Pulmonary artery endothelial cell (primary cell): Measurements from ENCODE around the gene ENPP1. TPM values are rescaled to one million over a fixed set of nuclear protein-coding genes. Genes with fewer than 3 reads are reported as not detected.
"Not testable (repeated sequence)": the region's sequence is repeated elsewhere in the genome, so short reads cannot be mapped to it uniquely, and the experiment has no call there.

ENCODE experiments used
- DNase-seq: peaks from one replicate; pipeline ENCODE4 v3.0.0-alpha.2; 2011; ENCODE audit warnings: low read depth, low spot score
- total RNA-seq: library from RNA; depleted of rRNA; stranded (reverse); fragments of >200 nt; gene quantifications from 2 replicates; pipeline ENCODE4 v1.2.3, GENCODE V29; 2014

Gene ENPP1
- total RNA-seq, 1 donor from 2014 or later: 2.5 TPM

DNA sequence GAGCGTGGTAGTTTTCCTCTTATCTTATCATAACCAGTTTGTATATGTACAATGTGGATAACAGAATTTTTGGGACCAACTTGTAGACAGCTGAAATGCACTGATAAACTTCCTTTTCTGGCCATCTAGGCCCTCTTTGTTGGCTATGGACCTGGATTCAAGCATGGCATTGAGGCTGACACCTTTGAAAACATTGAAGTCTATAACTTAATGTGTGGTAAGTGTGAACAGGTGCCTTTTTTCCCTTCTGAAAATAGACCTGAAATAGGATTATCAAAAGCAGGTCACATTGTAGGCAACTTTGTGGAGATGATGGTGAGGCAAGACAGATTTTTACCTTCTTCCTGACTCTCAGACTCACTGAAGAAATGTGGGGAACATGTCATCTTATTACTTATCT lies 67.8 kb downstream of the ENPP1 start:
- no peak for DNase-seq

DNA sequence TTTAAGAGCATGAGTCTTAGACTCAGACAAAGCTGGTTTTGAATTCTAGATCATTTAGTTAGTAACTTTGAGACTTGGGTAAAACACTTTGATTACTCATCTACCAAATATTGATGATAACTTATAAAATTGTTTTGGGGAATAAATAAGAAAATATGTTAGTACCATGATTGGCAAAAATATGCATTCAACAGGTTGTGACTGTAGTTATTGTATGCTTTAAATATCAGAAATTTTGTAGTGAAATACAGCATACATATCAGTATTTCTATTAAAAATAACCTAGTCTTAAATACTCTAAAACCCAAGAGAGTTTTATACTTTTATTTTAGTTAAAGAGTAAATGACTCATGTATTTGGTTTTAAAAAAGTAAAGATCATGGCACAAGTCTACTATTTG lies 68.7 kb downstream of the ENPP1 start:
- DNase-seq: no peak

DNA sequence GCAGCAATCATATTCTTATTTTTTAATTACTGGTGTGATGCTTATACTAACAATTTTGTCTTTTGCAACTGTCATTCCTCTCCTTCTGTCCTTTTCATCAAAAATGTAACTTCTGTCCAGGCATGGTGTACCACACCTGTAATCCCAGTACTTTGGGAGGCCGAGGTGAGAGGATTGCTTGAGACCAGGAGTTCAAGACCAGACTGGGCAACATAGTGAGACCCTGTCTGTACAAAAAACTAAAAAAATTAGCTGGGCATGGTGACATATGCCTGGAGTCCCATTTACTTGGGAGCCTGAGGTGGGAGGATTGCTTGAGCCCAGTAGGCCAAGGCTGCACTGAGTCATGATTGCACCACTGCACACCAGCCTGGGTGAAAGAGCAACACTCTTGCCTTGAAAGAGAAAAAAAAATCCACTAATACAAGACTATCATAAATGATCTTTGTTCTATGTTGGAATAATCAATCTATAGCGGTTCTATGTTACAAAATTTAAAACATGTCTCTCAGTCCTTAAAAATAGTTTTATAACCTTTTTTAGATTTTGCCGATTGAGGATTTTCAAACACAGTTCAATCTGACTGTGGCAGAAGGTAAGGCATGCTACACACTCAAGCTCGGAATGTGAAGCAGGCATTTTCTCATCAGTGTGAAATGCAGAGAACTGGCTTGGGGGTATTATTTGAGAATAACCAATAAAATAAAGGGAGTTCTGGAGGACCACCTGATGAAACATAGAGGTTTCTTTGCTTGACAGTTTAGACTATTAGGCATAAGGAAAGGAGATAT lies 70.4 kb downstream of the ENPP1 start:
- no peak for DNase-seq

DNA sequence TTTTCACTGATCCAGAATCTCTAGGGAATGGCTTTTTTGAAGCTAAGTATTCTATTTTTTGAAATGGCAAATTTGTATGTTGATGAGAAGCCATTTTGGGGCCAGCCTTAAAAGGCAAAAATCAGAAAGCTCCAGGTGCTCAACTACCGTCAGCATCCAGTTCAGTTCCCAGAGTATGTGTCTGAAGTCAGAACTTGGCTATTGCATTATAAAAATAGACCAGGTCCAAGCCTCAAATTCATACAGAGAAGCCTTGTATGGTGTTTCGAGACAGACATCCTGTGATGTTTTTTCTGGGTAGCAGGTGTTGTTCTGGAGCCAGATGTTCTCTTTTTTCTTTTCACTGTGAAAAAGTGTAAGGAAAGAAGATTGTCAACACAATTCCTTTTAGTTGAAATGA lies 75.2 kb downstream of the ENPP1 start:
- no peak for DNase-seq

DNA sequence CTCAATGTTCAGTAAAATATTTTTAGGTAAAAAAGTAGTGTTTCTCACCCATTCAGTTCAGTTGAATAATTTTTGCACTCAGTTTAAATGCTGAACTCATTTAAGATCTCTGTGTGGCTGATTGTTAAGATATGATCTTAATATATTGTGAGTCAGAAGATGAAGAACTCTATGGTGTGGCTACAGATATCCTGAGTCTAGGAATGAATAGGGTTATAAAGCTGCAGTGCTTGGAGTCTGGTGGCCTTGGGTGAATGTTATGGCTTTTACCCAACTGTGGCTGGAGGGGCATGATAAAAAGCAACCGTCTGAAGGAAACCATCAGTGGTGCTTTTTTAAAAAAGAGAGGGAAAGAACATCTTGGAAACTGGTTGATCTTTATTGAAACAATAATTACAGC lies 77.4 kb downstream of the ENPP1 start:
- DNase-seq: no peak

DNA sequence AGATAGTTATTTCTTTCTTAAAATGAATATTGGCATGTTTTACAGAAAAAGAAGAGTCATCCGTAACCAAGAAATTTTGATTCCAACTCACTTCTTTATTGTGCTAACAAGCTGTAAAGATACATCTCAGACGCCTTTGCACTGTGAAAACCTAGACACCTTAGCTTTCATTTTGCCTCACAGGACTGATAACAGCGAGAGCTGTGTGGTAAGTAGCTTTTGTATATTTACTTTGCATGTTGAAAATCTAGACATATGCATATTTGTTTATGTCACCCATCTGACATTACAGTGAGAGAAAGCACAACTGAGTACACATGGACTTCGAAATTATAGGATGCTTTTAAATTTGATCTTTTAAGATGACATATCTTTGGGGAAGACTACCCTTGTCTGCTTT lies 78.7 kb downstream of the ENPP1 start:
- DNase-seq: no peak

DNA sequence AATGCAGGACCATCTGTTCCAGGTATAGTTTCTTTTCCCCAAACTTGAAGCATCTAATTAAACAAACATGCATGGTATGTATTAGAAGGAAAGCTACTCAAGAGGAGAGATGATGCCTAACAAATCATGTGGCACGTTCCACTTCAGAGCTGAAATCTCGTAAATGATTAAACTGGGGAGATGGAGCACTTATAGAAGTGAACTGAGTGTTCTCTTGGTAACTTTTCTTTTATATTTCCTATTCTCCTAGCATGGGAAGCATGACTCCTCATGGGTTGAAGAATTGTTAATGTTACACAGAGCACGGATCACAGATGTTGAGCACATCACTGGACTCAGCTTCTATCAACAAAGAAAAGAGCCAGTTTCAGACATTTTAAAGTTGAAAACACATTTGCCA lies 82.3 kb downstream of the ENPP1 start:
- no peak for DNase-seq

DNA sequence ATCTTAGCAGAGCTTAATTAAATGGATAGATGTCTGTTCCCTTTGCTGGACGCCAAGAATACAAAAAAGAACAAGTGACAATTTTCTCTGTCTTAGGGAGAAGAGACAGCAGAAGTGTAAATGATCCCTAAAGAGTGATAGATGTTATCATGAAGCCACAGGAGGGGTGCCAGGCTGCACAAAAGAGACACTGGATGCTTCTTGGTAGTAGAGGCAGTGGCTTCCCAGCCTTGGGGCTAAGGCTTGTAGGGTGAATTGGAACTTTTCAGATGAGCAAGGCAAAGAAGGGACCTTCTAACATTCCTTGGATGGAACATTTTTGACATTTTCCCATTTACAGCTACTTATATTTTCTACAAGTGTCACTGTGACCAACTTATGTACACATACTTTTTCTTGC lies 85.4 kb downstream of the ENPP1 start:
- DNase-seq: no peak

DNA sequence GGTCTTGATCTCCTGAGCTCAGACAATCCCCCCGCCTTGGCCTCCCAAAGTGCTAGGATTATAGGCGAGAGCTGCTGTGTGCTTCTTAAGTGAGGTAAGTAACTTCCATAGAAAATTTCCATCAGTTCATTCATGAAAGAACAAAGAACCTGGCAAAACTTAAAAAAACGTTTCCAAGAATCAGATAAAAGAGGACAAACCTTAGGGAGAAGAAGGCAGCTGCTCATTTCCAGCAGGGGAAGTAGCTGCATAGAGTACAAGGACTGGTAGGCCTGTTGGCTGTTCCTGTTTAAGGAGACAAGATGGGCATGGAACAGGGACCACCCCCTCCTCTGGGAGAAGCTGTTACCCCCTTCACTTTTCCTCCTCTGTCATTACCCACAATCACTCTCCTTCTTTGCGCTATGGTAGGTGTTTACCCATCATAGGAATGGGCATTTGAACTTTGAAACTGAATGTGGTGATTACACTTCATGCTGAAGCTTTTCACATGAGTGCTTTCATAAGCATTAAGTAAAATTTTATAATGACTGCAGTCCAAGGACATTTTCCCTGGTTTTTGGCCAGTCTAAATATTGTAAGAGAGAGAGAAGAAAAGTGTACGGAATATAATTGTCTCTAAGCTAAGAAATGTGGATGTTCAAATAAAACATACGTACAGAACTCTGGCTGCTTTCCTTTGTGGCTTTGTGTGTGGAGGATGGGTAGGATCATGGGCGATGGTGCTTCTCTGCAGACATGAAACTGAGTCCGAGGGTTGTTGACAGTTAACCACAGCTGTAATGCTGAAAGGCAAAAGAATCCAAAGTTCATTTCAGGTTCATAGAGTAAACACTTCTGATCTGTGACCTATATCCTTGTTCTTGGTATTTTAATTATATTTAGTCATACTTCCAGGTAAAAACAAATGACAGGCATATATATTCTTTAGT lies 86.9 kb downstream of the ENPP1 start:
- no peak for DNase-seq

DNA sequence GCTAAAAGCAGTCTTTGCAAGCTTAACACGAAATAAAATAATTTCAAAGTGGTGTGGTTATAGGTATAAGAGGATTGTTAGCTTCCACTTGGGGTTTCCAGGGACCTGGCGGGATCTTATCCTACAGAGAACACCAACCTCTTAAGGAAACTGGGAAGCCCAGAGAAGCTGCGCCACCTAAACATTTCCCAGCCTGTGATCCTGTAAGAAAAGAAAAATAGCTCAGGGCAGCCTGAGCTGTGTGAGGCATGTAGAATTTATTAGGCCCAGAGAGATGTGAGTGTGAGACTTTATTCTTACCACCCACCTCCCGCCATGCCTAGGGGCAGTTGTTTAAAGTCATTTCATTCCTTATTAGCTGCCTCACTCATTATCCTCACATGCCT lies 89.2 kb downstream of the ENPP1 start:
- no peak for DNase-seq

DNA sequence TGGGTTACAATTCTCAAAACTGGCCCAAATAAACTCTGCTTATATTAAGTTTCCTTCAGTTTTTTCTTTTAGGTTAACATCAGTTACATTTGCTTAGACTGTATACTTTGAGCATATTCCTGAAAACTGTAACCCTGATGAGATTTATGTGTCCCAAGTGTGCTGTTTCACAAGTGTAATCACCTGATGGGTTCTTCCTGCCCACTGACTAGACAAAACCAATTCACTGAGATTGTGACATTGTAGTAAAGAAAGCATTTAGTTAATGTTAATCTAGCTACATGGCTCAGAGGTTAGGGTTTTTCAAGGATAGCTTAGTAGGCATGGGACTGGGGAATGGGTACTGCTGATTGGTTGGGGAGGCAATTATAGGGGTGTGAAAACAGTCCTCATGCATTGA lies 89.8 kb downstream of the ENPP1 start:
- DNase-seq: no peak

DNA sequence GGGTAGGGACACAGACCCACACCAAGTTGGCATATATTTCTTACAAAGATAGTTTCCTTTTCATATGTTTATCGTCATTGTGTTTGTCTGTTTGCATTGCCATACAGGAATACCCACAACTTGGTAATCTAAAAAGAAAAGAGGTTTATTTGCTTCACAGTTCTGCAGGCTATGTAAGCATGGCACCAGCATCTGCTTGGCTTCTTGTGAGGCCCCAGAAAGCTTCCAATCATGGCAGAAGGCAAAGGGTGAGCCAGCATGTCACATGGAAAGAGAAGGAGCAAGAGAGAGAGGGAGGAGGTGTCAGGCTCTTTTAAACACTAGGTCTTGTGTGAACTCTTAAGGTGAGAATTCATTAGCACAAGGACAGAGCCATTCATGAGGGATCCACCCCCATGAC lies 90.9 kb downstream of the ENPP1 start:
- DNase-seq: no peak

DNA sequence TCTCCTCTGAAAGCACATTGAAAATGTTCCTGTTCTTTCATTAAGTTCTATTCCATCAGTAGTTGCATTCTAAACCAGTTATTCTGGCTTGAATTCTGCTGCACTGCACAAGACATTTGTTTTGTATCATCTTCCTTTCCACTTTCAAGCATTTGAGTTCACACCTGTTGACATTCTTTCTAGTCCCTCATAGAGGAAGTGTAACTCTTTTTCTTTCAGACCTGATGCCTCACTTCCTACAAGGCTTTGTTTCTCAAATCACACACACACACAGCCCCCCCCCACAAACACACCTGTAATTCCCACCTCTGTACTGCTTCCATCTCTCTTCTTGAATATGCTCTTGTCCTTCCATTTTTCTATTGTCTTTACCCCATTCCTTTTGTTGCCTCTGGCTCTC lies 92.4 kb downstream of the ENPP1 start:
- no peak for DNase-seq

DNA sequence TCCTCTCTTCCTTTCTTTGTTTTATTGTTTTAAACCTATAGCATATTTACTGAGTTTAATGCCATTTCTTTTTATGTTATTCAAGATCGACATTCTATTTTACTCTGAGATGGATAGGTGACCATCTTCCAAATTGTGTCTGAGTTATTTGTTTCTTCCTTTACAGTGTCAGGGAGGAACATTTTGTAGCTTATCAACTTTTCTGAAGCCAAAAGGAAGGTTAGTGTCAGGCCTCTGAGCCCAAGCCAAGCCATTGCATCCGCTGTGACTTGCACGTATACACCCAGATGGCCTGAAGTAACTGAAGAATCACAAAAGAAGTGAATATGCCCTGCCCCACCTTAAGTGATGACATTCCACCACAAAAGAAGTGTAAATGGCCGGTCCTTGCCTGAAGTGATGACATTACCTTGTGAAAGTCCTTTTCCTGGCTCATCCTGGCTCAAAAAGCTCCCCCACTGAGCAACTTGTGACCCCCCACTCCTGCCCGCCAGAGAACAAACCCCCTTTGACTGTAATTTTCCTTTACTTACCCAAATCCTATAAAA lies 93.6 kb downstream of the ENPP1 start:
- DNase-seq: not testable (repeated sequence)

DNA sequence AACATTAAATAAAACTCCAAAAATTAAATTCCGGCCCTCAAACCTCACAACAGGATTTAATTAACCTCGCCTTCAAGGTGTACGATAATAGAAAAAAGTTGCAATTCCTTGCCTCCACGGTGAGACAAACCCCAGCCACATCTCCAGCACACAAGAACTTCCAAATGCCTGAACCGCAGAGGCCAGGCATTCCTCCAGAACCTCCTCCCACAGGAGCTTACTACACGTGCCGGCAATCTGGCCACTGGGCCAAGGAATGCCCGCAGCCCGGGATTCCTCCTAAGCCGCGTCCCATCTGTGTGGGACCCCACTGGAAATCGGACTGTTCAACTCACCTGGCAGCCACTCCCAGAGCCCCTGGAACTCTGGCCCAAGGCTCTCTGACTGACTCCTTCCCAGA lies 95.9 kb downstream of the ENPP1 start:
- DNase-seq: not testable (repeated sequence)

DNA sequence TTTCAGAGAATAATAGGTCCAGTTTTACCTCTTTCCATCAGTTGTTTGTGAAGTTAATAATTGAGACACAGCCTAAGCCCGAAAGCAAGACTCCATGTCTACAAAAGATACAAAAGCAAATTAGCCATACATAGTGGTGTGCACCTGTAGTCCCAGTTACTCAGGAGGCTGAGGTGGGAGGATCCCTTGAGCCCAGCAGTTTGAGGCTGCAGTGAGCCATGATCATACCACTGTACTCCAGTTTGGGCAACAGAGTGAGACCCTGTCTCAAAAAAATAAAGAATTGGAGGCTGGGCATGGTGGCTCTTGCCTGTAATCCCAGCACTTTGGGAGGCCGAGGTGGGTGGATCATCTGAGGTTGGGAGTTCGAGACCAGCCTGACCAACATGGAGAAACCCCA lies 101.0 kb downstream of the ENPP1 start:
- not testable (repeated sequence) for DNase-seq

DNA sequence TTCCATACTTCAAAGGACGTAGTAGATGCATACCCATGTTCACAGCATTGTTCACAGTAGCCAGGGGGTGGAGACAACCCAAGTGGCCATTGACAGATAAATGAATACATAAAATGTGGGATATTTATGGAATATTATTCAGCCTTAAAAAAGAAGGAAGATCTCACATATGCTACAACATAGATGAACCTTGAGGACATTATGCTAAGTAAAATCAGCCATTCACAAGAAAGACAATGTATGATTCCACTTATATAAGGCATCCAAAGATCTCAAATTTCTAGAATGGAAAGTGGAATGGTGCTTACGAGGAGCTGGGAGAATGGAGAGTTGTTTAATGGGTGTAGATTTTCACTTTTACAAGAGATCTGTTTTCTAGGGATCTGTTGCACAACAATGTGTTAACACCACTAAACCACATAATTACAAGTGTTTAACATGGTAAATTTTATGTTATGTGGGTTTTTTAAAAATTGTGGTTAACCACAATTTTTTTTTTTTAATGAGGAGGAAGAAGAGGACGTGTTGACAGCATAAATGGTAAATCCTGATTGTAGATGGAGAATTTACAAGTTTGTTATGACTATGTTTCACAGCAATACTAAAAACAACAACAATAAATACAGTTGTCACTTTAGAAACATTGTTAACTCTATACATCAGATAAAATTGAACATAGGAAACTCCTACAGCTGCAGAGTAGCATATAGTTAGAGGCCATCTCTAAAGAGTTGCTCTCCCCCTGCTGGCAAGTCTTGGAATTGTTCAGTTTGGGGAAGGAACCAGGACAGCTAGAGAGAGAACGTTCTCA lies 101.8 kb downstream of the ENPP1 start:
- DNase-seq: no peak

DNA sequence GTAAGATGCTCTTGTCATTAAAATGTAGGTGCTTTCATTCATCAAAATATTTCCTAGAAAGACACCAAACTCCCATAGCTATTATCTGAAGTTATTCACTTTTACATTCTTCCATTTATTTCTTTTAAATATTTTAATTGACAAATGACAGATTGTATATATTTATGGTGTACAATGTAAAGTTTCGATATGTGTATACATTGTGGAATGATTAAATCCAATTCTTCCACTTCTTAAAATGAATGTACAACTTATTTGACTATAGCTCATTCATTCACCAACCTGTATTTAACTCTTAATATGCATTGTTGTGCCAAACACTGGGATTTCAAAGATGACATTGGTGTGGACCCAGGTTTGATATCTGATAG lies 102.4 kb downstream of the ENPP1 start:
- no peak for DNase-seq

DNA sequence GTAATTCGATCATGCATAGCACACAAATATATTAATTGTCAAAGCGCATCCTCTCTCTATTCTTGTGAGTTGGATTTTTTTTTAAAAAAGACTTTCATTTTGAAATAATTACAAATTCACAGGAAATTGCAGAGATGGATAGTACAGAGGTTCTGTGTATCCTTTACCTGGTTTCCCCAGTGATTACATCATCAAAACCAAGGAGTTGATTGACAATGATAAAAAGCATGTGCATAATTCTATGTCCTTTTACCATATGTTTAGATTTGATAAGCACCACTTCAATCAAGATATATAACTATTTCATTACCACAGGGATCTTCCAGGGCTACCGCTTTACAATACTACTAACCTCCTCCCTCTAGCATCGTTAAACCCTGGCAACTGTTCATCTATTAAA lies 103.1 kb downstream of the ENPP1 start:
- no peak for DNase-seq

DNA sequence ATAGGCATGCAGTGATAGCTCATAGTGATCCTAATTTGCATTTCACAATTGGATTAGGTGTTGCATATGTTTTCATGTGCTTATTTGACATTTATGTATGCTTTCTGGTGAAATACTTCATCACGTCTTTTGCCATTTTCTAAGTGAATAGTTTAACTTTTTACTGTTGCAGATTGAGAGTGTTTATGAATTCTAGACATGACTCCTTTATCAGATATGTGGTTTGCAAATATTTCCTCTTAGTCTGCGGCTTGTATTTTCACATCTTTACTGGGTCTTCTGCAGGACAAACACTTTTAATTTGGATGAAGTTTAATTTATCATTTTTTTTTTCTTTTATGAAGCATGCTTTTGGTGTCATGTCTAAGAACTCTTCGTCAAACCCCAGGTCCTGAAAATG lies 104.1 kb downstream of the ENPP1 start:
- DNase-seq: no peak

DNA sequence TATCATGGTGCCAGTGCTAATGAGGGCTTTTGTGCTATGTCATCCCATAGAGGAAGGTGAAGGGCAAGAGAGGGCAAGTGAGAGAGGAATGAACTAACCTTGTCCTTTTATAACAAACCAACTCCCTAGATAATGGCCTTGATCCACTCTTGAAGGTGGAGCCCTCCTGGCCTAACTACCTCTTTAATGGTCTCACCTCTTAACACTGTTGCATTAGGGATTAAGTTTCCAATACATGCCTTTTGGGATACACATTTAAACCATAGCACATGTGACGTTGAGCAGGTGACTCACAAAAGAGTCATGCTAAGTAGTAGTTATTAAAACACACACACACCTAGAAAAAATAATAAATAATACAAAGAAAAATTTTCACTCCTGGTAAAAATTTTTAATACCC lies 106.4 kb downstream of the ENPP1 start:
- no peak for DNase-seq
